ENCODE measurements around the gene SFXN3. TPM values are rescaled to one million over a fixed set of nuclear protein-coding genes. Genes with fewer than 3 reads are reported as not detected.
A peak's percentile ranks its signal among the peaks of the same experiment; 100 is the strongest.

The SFXN3 gene
- polyA plus RNA-seq, 3 donors from 2014 or later: 18.2 to 23.0 (median 22.0) TPM

DNA sequence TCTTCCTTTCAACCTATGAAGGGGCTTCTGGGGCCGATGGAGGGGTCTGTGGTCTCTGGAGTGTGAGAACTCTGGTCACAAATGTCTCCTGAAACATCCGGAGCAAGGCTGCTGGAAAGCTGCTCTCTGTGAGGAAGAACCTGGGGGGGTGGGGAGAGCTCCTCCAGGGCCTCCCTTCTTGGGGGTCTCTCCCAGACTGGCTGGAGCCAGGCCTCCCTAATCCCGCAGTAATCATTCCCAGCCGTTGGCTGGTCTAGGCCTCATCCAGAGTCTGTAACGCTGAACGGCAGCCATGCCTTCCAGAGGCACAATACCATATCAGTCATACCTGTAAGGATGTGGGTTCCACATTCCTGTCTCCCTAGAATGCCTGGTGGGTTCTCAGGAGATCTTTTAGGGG lies 35.9 kb upstream of the SFXN3 start:
- DNase-seq: no peak
- Mint-ChIP-seq H3K4me3 (peak overlapping the region in 4 of 5 donors; percentile 29 to 90 (median 60)), H3K36me3 (peaks cover 13 to 17% (median 14%) of the 10 kb centered on the region in 3 donors), H3K9me3 (no peaks in the 10 kb centered on the region), H3K4me1 (peaks cover 18 to 22% of the 10 kb centered on the region in 2 donors), H3K27ac (peak overlapping the region in 2 of 6 donors; percentile 68 to 77), H3K27me3 (ENCODE audit: low read depth in 3 of 3) (peaks cover 2 to 9% (median 5%) of the 10 kb centered on the region in 3 donors)

DNA sequence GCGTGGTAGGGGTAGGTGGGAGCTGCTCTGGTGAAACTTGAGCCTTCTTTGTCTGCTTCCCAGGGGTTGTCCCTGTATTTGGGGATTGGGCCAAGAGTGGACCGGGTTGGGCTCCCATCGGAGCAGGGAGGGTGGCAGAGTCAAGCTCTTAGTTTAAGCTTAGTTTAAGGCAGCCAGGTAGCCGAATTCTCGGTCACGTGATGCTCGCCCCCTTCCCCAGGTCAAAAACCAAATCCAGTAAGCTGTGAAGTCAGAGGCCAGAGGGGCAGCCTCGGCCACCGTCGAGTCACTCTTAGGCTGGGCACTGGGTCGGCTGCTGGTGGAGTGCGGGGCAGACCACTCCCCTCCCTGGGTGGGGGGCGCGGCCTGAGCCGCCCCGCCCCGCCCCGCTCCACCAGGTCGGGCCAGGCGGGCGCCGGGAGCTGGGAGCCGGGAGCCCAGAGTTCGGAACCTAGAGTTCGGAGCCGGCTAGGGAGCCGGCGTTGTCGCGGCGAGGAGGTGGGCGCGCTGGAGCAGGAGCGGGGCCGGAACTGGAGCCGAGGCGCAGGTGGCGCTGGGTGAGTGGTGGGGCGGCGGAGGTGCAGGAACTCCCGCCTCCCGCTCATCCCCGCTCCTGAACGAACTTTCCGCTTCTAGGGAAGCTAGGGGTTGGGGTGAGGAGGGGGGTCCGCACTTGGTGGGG lies 34.2 kb upstream of the SFXN3 start:
- peaks cover 0 to 7% (median 3%) of the 10 kb centered on the region in 3 donors for H3K36me3 Mint-ChIP-seq
- H3K27me3 Mint-ChIP-seq (ENCODE audit: low read depth in 3 of 3): peaks cover 0 to 9% (median 5%) of the 10 kb centered on the region in 3 donors
- DNase-seq: peak in 2 of 3 donors; percentile 44
- peak overlapping the region; percentile 62 to 88 (median 84) for H3K27ac Mint-ChIP-seq
- peak overlapping the region; percentile 88 to 92 (median 90) for H3K4me3 Mint-ChIP-seq
- no peaks in the 10 kb centered on the region for H3K9me3 Mint-ChIP-seq
- H3K4me1 Mint-ChIP-seq: peaks cover 25 to 29% of the 10 kb centered on the region in 2 donors

DNA sequence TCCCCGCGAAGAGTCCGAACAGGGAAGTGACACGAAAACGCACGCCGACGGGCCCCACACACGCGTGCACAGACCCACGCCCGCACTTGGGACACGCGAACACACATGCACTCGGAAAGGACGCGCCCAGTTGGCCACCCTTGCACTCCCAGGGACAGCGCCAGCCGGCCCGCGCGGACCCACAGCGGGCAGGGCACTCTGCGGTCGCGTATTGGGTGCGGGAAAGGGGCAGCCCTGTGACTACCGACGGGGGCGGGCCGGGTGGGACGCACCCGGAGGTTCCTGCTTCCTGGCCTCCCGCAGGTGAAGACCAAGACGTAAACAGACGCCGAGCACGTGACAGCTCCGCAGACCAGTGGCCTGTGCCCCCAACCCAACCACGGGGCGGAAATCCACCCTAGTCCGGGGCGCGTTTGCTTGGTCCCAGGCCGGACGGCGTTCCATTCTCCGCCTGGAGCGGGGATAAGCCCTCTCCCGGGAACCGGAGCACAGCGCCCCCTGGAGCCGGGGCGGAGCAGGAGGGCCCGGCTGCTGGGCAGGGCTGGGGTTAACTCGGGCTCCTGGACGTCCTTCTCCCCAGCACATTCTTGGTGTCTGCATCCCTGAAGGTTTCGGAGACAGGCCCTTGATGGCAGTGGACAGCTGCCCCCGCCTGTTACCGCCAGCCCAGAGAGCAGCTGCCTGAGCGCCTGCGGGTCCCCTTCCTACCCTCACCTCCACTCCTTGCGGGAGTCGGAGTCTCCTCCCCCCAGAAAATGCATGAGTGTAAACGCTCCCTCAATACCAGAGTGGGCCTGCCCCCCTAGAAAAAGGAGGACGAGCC lies 33.5 kb upstream of the SFXN3 start:
- Mint-ChIP-seq H3K27me3 (ENCODE audit: low read depth in 3 of 3) (peaks cover 0 to 9% (median 5%) of the 10 kb centered on the region in 3 donors), H3K4me1 (peaks cover 25 to 29% of the 10 kb centered on the region in 2 donors), H3K9me3 (no peaks in the 10 kb centered on the region), H3K36me3 (peaks cover 0 to 7% (median 3%) of the 10 kb centered on the region in 3 donors), H3K27ac (peak overlapping the region; percentile 80 to 94 (median 86)), H3K4me3 (peak overlapping the region; percentile 88 to 92 (median 90))
- DNase-seq: peak; percentile 65 to 70 (median 67)

DNA sequence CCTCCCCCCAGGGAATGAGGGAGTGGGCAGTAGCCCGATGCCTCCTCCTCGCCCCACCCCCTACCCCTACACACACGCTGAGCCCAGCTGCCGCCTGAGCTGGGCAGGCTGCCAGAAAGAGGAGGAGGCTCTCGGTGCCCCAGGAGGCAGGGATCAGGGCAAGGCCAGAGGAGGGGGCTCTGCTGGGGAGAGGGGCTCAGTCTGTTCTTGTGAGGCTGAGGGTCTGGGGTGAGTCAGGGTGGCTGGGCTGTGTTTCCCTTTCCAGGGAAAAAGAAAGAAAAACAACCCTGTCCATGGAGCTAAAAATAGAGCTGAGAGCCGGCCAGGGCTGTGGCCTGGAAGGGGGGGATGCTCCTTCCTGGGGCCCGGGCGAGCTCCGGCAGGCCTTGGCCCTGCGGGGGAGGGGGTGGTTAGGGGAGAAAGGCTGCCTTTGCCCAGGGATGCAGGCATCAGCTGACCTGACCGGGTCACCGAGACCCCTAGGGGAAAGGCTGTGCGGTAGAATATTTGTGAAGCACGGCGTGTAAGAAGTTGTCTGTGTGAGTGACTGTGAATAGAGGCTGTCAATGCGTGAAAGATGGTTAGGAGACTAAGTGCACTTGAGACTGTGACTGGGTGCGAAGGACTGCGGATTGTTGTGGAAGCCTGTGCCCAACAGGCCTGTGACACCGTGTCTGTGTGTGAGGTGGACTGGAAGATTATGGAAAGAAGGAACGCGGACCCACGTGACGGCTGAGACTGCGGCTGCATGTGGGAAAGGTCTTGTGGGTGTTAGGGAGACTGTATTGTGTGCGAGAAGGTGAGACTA lies 32.6 kb upstream of the SFXN3 start:
- no peaks in the 10 kb centered on the region for H3K9me3 Mint-ChIP-seq
- peaks cover 0 to 4% (median 0%) of the 10 kb centered on the region in 3 donors for H3K36me3 Mint-ChIP-seq
- peak overlapping the region; percentile 86 to 97 (median 94) for H3K27ac Mint-ChIP-seq
- H3K4me3 Mint-ChIP-seq: peak overlapping the region; percentile 88 to 92 (median 90)
- peaks cover 25 to 29% of the 10 kb centered on the region in 2 donors for H3K4me1 Mint-ChIP-seq
- peak; percentile 35 to 54 (median 45) for DNase-seq
- H3K27me3 Mint-ChIP-seq (ENCODE audit: low read depth in 3 of 3): peaks cover 0 to 9% (median 5%) of the 10 kb centered on the region in 3 donors

DNA sequence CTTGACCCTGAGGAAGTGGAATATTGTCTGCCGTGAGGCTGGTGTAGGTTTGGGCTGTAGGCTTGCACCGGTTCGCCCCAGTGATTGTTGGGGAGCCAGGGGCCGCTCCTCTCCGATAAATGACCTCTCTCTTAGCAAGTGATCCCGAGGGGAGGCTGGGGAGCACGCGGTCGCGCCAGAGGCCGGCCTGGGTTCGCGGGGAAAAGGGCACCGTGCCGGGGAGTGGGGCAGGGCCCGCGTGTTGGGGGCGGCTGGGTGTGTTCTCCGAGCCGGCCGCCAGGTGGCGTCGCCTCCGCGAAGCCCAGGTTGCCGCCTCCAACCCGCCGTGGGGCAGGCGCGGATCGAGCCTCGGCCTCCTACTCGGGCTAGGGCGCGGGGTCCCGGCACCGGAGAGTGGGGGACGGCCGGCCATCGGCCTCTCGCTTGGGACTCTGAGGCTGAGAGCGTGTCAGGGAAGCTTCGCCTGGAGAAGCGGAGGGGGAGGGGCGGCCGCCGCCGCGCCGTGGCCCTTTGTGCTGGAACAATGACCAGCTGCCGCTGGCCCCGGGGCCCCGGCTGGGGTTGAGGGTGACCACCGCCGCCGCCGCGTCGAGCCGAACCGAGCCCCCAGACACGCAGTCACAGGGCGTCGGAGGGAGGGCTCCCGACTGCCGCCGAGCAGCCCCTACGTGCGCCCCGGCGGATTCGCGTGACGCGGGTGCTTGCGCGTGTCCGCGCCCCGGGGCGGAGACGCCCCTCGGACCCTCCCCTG lies 31.9 kb upstream of the SFXN3 start:
- H3K9me3 Mint-ChIP-seq: no peaks in the 10 kb centered on the region
- peaks cover 0 to 9% (median 5%) of the 10 kb centered on the region in 3 donors for H3K27me3 Mint-ChIP-seq (ENCODE audit: low read depth in 3 of 3)
- H3K36me3 Mint-ChIP-seq: peaks cover 0 to 4% (median 0%) of the 10 kb centered on the region in 3 donors
- peaks cover 25 to 29% of the 10 kb centered on the region in 2 donors for H3K4me1 Mint-ChIP-seq
- H3K4me3 Mint-ChIP-seq: peak overlapping the region; percentile 88 to 92 (median 90)
- DNase-seq: peak; percentile 79 to 82 (median 82)
- peak overlapping the region; percentile 86 to 97 (median 94) for H3K27ac Mint-ChIP-seq

DNA sequence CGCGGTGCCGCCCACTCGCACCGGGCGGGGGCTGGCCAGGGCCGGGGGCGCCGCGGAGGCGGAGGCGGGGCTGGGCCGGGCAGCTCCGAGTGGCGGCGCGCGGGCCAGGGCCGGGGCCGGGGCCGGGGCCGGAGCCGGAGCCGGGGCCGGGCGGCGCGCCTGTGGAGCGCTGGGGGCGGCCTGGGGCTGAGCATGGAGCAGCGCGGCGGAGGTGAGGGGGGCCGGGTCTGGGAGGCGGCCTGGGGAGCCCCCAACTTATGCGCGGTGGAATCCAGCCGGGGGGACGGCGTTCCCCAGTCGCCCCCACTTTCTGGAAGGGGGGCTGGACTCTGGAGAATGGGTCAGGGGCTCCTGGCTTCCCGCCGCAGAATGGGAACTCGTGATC lies 31.3 kb upstream of the SFXN3 start, which contains the start of gene LZTS2:
Gene LZTS2, plus strand, starts transcription at position 67 of the 385 bp plus-strand sequence. CDS start 2,731 bp downstream, outside the sequence.
- Mint-ChIP-seq H3K9me3 (no peaks in the 10 kb centered on the region), H3K4me1 (peaks cover 25 to 29% of the 10 kb centered on the region in 2 donors), H3K27ac (peak within 1 kb of the TSS; percentile 86 to 97 (median 94)), H3K36me3 (peaks cover 0 to 4% (median 0%) of the 10 kb centered on the region in 3 donors), H3K4me3 (peak within 1 kb of the TSS; percentile 88 to 92 (median 90)), H3K27me3 (ENCODE audit: low read depth in 3 of 3) (peaks cover 0 to 9% (median 5%) of the 10 kb centered on the region in 3 donors)
- DNase-seq: no peak

DNA sequence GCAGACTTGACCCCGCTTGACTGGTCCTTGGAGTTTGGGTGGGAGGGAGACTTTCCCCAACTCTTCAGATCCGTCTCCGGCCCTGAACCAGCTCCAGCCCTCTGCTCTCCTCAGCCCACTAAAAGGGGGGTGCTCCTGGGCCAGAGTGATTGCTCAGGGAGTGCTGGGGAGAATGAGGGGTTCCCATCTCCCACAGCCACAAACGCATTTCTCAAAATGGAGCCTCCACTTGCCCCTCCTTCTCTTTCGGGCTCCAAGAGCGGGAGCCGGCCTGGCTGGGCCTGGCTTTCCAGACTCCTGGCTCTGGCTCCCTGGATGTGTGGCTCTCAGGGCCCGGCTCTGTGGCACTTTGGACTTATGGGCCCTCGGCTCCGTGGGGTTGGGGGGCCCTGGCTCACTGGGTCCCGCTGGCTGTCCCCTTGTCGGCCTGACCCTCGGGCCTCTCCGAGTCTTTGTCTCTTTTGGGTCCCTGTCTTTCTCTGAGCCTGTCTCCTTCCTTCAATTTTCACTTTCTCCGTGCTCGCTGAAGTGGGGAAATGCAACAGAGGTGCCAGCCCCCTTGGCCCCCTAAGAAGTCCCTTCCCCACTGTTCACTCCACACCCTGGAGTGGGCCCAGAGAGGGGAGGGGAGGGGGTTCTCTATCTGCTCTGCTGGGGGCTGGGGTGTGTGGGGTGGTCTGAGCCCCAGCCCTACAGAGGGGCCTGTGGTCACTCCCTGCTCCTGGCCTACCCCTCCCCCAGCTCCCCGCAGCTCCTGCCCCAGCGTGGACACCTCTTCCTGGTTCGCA lies 30.7 kb upstream of the SFXN3 start:
- Mint-ChIP-seq H3K9me3 (no peaks in the 10 kb centered on the region), H3K4me1 (peaks cover 25 to 29% of the 10 kb centered on the region in 2 donors), H3K27ac (peak overlapping the region in 3 of 6 donors; percentile 58 to 86 (median 71)), H3K36me3 (peaks cover 0 to 4% (median 0%) of the 10 kb centered on the region in 3 donors), H3K4me3 (peak overlapping the region; percentile 72 to 85 (median 80)), H3K27me3 (ENCODE audit: low read depth in 3 of 3) (peaks cover 0 to 9% (median 5%) of the 10 kb centered on the region in 3 donors)
- DNase-seq: no peak

DNA sequence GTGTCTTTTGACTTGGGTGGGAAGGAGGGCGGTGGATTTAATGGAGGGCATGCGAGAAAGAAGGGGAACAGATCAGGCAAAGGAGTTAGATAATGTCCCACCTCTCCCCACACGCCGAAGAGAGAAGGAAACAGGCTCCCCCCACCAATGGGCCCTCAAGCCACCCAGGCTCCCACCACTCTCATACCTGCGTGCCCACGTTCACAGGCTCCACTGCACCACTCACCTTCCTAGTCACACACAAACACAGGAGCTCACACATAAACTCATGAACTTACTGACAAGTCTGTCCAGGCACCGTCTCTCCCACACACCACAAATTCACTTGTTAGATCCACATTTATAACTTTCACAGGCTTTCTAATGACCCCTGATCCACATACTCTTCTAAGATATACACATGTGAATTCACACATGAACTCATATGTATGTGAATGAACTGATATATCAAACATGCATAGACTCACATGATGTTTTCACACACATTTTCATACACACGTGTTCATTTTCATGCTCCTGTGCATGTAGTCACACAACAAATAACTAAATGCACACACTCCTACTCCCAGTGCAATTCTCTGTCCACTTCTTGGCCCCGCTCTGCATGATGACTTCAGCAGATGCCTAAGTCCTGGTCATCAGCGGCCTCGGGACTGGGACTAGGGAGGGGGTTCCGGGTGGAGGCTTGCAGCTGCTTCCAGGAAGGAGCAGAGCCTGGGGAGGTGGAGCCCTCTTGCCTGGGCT lies 29.9 kb upstream of the SFXN3 start:
- Mint-ChIP-seq H3K27ac (peak overlapping the region in 5 of 6 donors; percentile 46 to 86 (median 73)), H3K4me3 (peak overlapping the region; percentile 72 to 85 (median 78)), H3K36me3 (peaks cover 0 to 4% (median 0%) of the 10 kb centered on the region in 3 donors), H3K27me3 (ENCODE audit: low read depth in 3 of 3) (peaks cover 0 to 9% (median 5%) of the 10 kb centered on the region in 3 donors), H3K9me3 (no peaks in the 10 kb centered on the region), H3K4me1 (peaks cover 25 to 29% of the 10 kb centered on the region in 2 donors)
- no peak for DNase-seq

DNA sequence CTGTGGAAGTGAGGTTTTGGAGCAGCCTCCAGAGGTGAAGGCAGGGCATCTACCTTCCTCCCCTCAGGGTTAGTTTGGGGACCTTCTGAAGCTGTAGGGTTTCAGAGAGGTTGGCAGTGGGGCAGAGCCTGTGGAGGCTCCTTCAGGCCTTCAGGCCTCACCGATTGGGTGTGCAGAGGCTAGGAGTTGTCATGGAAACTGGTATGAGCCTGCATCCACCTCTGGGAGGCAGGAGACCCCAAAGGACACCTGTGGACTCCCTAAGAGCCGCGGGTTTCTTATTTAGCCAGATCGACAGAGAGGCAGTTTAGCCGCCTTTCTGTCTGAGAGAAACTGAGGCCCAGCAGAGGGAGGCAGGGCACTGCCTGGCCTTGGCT lies 29.4 kb upstream of the SFXN3 start:
- H3K9me3 Mint-ChIP-seq: no peaks in the 10 kb centered on the region
- no peak for DNase-seq
- no peak overlapping the region for H3K27ac Mint-ChIP-seq
- H3K36me3 Mint-ChIP-seq: peaks cover 0 to 4% (median 0%) of the 10 kb centered on the region in 3 donors
- H3K4me1 Mint-ChIP-seq: peaks cover 20 to 24% of the 10 kb centered on the region in 2 donors
- H3K27me3 Mint-ChIP-seq (ENCODE audit: low read depth in 3 of 3): peaks cover 0 to 5% (median 5%) of the 10 kb centered on the region in 3 donors
- no peak overlapping the region for H3K4me3 Mint-ChIP-seq

DNA sequence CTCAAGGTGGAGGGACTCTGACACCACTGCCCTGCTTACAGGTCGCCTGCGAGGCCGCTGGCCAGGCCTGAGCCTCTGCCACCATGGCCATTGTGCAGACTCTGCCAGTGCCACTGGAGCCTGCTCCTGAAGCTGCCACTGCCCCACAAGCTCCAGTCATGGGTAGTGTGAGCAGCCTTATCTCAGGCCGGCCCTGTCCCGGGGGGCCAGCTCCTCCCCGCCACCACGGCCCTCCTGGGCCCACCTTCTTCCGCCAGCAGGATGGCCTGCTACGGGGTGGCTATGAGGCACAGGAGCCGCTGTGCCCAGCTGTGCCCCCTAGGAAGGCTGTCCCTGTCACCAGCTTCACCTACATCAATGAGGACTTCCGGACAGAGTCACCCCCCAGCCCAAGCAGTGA lies 28.6 kb upstream of the SFXN3 start:
- no peak for DNase-seq
- Mint-ChIP-seq H3K27ac (no peak overlapping the region), H3K4me1 (peaks cover 20 to 21% of the 10 kb centered on the region in 2 donors), H3K36me3 (peaks cover 0 to 4% (median 0%) of the 10 kb centered on the region in 3 donors), H3K27me3 (ENCODE audit: low read depth in 3 of 3) (peaks cover 0 to 5% (median 3%) of the 10 kb centered on the region in 3 donors), H3K9me3 (no peaks in the 10 kb centered on the region), H3K4me3 (peak overlapping the region in 1 of 5 donors; percentile 40)

DNA sequence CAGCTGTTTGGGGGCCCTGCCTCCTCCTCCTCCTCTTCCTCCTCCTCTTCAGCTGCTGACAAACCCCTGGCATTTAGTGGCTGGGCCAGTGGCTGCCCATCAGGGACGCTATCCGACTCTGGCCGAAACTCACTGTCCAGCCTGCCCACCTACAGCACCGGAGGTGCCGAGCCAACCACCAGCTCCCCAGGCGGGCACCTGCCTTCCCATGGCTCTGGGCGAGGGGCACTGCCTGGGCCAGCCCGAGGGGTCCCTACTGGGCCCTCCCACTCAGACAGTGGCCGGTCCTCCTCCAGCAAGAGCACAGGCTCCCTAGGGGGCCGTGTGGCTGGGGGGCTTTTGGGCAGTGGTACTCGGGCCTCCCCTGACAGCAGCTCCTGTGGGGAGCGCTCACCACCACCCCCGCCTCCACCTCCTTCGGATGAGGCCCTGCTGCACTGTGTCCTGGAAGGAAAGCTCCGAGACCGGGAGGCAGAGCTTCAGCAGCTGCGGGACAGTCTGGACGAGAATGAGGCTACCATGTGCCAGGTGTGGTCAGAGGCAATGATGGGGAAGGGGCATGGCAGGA lies 27.3 kb upstream of the SFXN3 start:
- no peak for DNase-seq
- H3K9me3 Mint-ChIP-seq: no peaks in the 10 kb centered on the region
- H3K27ac Mint-ChIP-seq: no peak overlapping the region
- H3K4me1 Mint-ChIP-seq: peaks cover 10 to 12% of the 10 kb centered on the region in 2 donors
- no peak overlapping the region for H3K4me3 Mint-ChIP-seq
- H3K27me3 Mint-ChIP-seq (ENCODE audit: low read depth in 3 of 3): peaks cover 0 to 2% (median 2%) of the 10 kb centered on the region in 3 donors
- H3K36me3 Mint-ChIP-seq: peaks cover 0 to 4% (median 0%) of the 10 kb centered on the region in 3 donors

All from immature natural killer cell (primary cell).